NK-92 (cell line): ENCODE results near the gene COX7A1.
"Not testable (repeated sequence)": the region's sequence is repeated elsewhere in the genome, so short reads cannot be mapped to it uniquely, and the experiment has no call there.

Experiments
- DNase-seq: peaks from one replicate; lab custom pipeline; 2025; ENCODE audit not compliant: unreplicated experiment; lab: John Stamatoyannopoulos, UW

COX7A1 gene

GRCh38 chr19:36142046-36142445 is 10.2 kb downstream of the COX7A1 start:
- no peak for DNase-seq

- DNase-seq, result no peak
Observed at GRCh38 chr19:36141039-36141927, 11.0 kb downstream of the COX7A1 start.

GRCh38 chr19:36140304-36141038 is 11.8 kb downstream of the COX7A1 start:
- DNase-seq, result no peak

GRCh38 chr19:36139473-36140303 is 12.6 kb downstream of the COX7A1 start, which contains the start of gene CAPNS1:
TSS of gene CAPNS1 (plus strand) at chr19:36140066. CDS start at chr19:36141012, 946 bp downstream.
- peak; percentile 63 for DNase-seq

- DNase-seq, result no peak
Observed at GRCh38 chr19:36139120-36139472, 13.2 kb downstream of the COX7A1 start.

- DNase-seq, result no peak
Observed at GRCh38 chr19:36136964-36137686, 15.1 kb downstream of the COX7A1 start.

- not testable (repeated sequence) for DNase-seq
Observed at GRCh38 chr19:36134867-36135266, 17.4 kb downstream of the COX7A1 start.

GRCh38 chr19:36131221-36131620 is 21.0 kb downstream of the COX7A1 start:
- DNase-seq, result not testable (repeated sequence)

GRCh38 chr19:36128392-36128736 is 23.9 kb downstream of the COX7A1 start:
- DNase-seq, result no peak

- no peak for DNase-seq
Observed at GRCh38 chr19:36125557-36125956, 26.7 kb downstream of the COX7A1 start.

GRCh38 chr19:36121486-36122124 is 30.6 kb downstream of the COX7A1 start:
- DNase-seq, result no peak

GRCh38 chr19:36120984-36121358 is 31.3 kb downstream of the COX7A1 start:
- no peak for DNase-seq

GRCh38 chr19:36120092-36120983 is 31.9 kb downstream of the COX7A1 start:
- DNase-seq, result no peak

GRCh38 chr19:36116344-36116637 is 36.0 kb downstream of the COX7A1 start:
- no peak for DNase-seq

- DNase-seq, result no peak
Observed at GRCh38 chr19:36115453-36116343, 36.5 kb downstream of the COX7A1 start, which contains the start of gene TBCB. TSS of gene TBCB (plus strand) at chr19:36115468. CDS start at chr19:36115561, 93 bp downstream.

- DNase-seq, result peak; percentile 98
Observed at GRCh38 chr19:36114721-36115452, 37.4 kb downstream of the COX7A1 start, which contains the start of gene POLR2I. TSS of gene POLR2I (minus strand) at chr19:36114875. CDS start at chr19:36114856, 19 bp downstream.

- no peak for DNase-seq
Observed at GRCh38 chr19:36113894-36114720, 38.1 kb downstream of the COX7A1 start.
